GM19372 (cell line): ENCODE data around the gene NR4A3.
A peak's percentile ranks its signal among the peaks of the same experiment; 100 is the strongest.

ENCODE experiments used
- ATAC-seq: cut with Tn5 transposase; IDR thresholded peaks from one replicate; pipeline ENCODE4 v1.9.1; 2021; ENCODE audit warnings: mild to moderate bottlenecking, low read depth, moderate library complexity; ENCODE audit not compliant: unreplicated experiment

NR4A3 gene

GRCh38 chr9:99867536-99867935, 45.9 kb downstream of the NR4A3 start:
- ATAC-seq, result no peak

- no peak for ATAC-seq
Measured at GRCh38 chr9:99867968-99868367, 46.3 kb downstream of the NR4A3 start.

GRCh38 chr9:99868845-99869244, 47.2 kb downstream of the NR4A3 start:
- ATAC-seq, result peak; percentile 62

GRCh38 chr9:99870126-99870525, 48.4 kb downstream of the NR4A3 start:
- no peak for ATAC-seq

GRCh38 chr9:99873531-99873930, 51.8 kb downstream of the NR4A3 start:
- no peak for ATAC-seq

GRCh38 chr9:99873943-99874584, 52.4 kb downstream of the NR4A3 start:
- no peak for ATAC-seq

- no peak for ATAC-seq
Measured at GRCh38 chr9:99876190-99876589, 54.5 kb downstream of the NR4A3 start.

GRCh38 chr9:99878651-99879050, 57.0 kb downstream of the NR4A3 start:
- ATAC-seq, result no peak

GRCh38 chr9:99881769-99882168, 60.1 kb downstream of the NR4A3 start:
- no peak for ATAC-seq

- no peak for ATAC-seq
Measured at GRCh38 chr9:99885747-99886146, 64.1 kb downstream of the NR4A3 start.

- ATAC-seq, result no peak
Measured at GRCh38 chr9:99889120-99889519, 67.4 kb downstream of the NR4A3 start.

- no peak for ATAC-seq
Measured at GRCh38 chr9:99894826-99895225, 73.1 kb downstream of the NR4A3 start.

GRCh38 chr9:99895510-99895909, 73.8 kb downstream of the NR4A3 start:
- ATAC-seq, result no peak

- no peak for ATAC-seq
Measured at GRCh38 chr9:99896119-99896518, 74.4 kb downstream of the NR4A3 start.

GRCh38 chr9:99903393-99903792, 81.7 kb downstream of the NR4A3 start:
- no peak for ATAC-seq

- ATAC-seq, result no peak
Measured at GRCh38 chr9:99905833-99906402, 84.2 kb downstream of the NR4A3 start.

GRCh38 chr9:99906403-99907207, 84.9 kb downstream of the NR4A3 start, which contains the start of gene STX17:
STX17 (plus strand) TSS chr9:99906654; CDS start chr9:99915240, 8,586 bp downstream.
- ATAC-seq, result peak; percentile 79

- no peak for ATAC-seq
Measured at GRCh38 chr9:99907208-99907532, 85.5 kb downstream of the NR4A3 start.

GRCh38 chr9:99911600-99911999, 89.9 kb downstream of the NR4A3 start:
- no peak for ATAC-seq
